IMR-90 (cell line): ENCODE measurements around the gene NELL1. TPM values are rescaled to one million over a fixed set of nuclear protein-coding genes. Genes with fewer than 3 reads are reported as not detected.

ENCODE experiments used
- ATAC-seq: fragments of 200-7000 bp; cut with Tn5 transposase; 2 replicates; pipeline ENCODE4 v1.9.1; 2020; ENCODE audit warnings: low read depth, mild to moderate bottlenecking, moderate library complexity
- BruUV-seq: library from RNA; stranded (reverse); fragments of 400-500 nt; replicated peaks from 2 replicates; lab custom pipeline; 2021; lab: Mats Ljungman, UMichigan
- CTCF ChIA-PET: fragments of 300-600 bp; formaldehyde crosslinking; extraction: SDS; loops from one replicate; lab custom pipeline; 2021; ENCODE audit warnings: antibody characterized with exemption; lab: Yijun Ruan, JAX
- POLR2A ChIA-PET: fragments of 300-600 bp; sonication (Branson Sonifier 250); formaldehyde crosslinking; loops from one replicate; lab custom pipeline; 2022; ENCODE audit warnings: antibody characterized with exemption; ENCODE audit not compliant: unreplicated experiment; lab: Charles Lee
- DNase-seq: peaks from one replicate; pipeline ENCODE4 v3.0.0; 2013
- H2AFZ ChIP-seq: replicated peaks from 2 replicates; pipeline ENCODE3; 2013; ENCODE audit warnings: low read length, mild to moderate bottlenecking; ENCODE audit not compliant: poor library complexity
- H2AK5ac ChIP-seq: 2 replicates; pipeline ENCODE4 v1.6.1; 2013; ENCODE audit warnings: low read depth, low read length, inconsistent platforms
- H2AK9ac ChIP-seq: replicated peaks from 2 replicates; pipeline ENCODE3; 2013; ENCODE audit warnings: mild to moderate bottlenecking, low read depth, low read length, moderate library complexity; ENCODE audit not compliant: poor library complexity
- H2BK120ac ChIP-seq: 2 replicates; pipeline ENCODE4 v1.6.1; 2013; ENCODE audit warnings: low read depth, low read length, inconsistent platforms
- H2BK15ac ChIP-seq: 3 replicates; pipeline ENCODE4 v1.6.1; 2013; ENCODE audit warnings: low read depth, low read length, inconsistent platforms
- H2BK20ac ChIP-seq: 2 replicates; pipeline ENCODE4 v1.6.1; 2013; ENCODE audit warnings: low read depth, mild to moderate bottlenecking, inconsistent platforms, low read length, moderate library complexity
- H2BK5ac ChIP-seq: 2 replicates; pipeline ENCODE4 v1.6.1; 2013; ENCODE audit warnings: mild to moderate bottlenecking, low read depth, low read length, inconsistent platforms; ENCODE audit not compliant: poor library complexity, severe bottlenecking
- H3K14ac ChIP-seq: replicated peaks from 2 replicates; pipeline ENCODE4 v1.6.1; 2013; ENCODE audit warnings: low read depth, low read length, inconsistent platforms
- H3K18ac ChIP-seq: 2 replicates; pipeline ENCODE4 v1.6.1; 2013; ENCODE audit warnings: low read depth, low read length, control low read depth
- H3K23ac ChIP-seq: 2 replicates; pipeline ENCODE4 v1.6.1; 2013; ENCODE audit warnings: low read depth, low read length, inconsistent platforms
- H3K27ac ChIP-seq: 2 replicates; pipeline ENCODE4 v1.5.1; 2013; ENCODE audit warnings: mild to moderate bottlenecking, control low read depth, low read length; ENCODE audit not compliant: insufficient read depth
- H3K27me3 ChIP-seq: 2 replicates; pipeline ENCODE4 v1.6.1; 2013; ENCODE audit warnings: low read length; ENCODE audit not compliant: control insufficient read depth, insufficient read depth
- H3K36me3 ChIP-seq: 2 replicates; pipeline ENCODE4 v1.6.1; 2013; ENCODE audit warnings: low read length, mixed read lengths; ENCODE audit not compliant: control insufficient read depth, insufficient read depth
- H3K4ac ChIP-seq: 2 replicates; pipeline ENCODE4 v1.6.1; 2013; ENCODE audit warnings: low read depth, low read length, inconsistent platforms
- H3K4me1 ChIP-seq: 2 replicates; pipeline ENCODE4 v1.6.1; 2013; ENCODE audit warnings: low read length, mixed read lengths; ENCODE audit not compliant: control insufficient read depth, insufficient read depth
- H3K4me2 ChIP-seq: 2 replicates; pipeline ENCODE4 v1.6.1; 2013; ENCODE audit warnings: low read depth, mild to moderate bottlenecking, control low read depth, low read length, moderate library complexity
- H3K4me3 ChIP-seq: 2 replicates; pipeline ENCODE4 v1.5.1; 2013; ENCODE audit warnings: low read depth, mild to moderate bottlenecking, control low read depth, low read length, moderate library complexity; ENCODE audit not compliant: insufficient read depth
- H3K56ac ChIP-seq: 2 replicates; pipeline ENCODE4 v1.6.1; 2013; ENCODE audit warnings: low read length, inconsistent platforms; ENCODE audit not compliant: insufficient read depth; ENCODE audit errors: extremely low read depth
- H3K79me1 ChIP-seq, 2 experiments: 2 replicates each; pipeline ENCODE4 v1.6.1; 2013; ENCODE audit warnings: low read length in 2 of 2, inconsistent platforms in 1 of 2, low read depth in 1 of 2
- H3K9ac ChIP-seq: 2 replicates; pipeline ENCODE4 v1.6.1; 2013; ENCODE audit warnings: low read depth, low read length, control low read depth
- H3K9me1 ChIP-seq: 2 replicates; pipeline ENCODE4 v1.6.1; 2013; ENCODE audit warnings: low read length, inconsistent platforms; ENCODE audit not compliant: insufficient read depth
- H3K9me3 ChIP-seq: 2 replicates; pipeline ENCODE4 v1.6.1; 2013; ENCODE audit warnings: low read length; ENCODE audit not compliant: control insufficient read depth, insufficient read depth
- H4K20me1 ChIP-seq: 2 replicates; pipeline ENCODE4 v1.6.1; 2013; ENCODE audit warnings: low read length, inconsistent platforms; ENCODE audit not compliant: insufficient read depth
- H4K5ac ChIP-seq: 2 replicates; pipeline ENCODE4 v1.6.1; 2013; ENCODE audit warnings: mild to moderate bottlenecking, low read depth, low read length, control low read depth
- H4K8ac ChIP-seq, 2 experiments: 2 replicates each; pipeline ENCODE4 v1.6.1; 2013; ENCODE audit warnings: low read depth in 2 of 2, low read length in 2 of 2, control low read depth in 1 of 2, inconsistent platforms in 1 of 2
- H4K91ac ChIP-seq: 2 replicates; pipeline ENCODE4 v1.6.1; 2013; ENCODE audit warnings: low read depth, low read length, inconsistent platforms; ENCODE audit not compliant: insufficient read depth
- BHLHE40 ChIP-seq: fragments of 150-350 bp; IDR thresholded peaks from 2 replicates; pipeline ENCODE4 v1.6.1; 2016; ENCODE audit warnings: mild to moderate bottlenecking, low read depth, low read length
- CEBPB ChIP-seq: IDR thresholded peaks from 2 replicates; pipeline ENCODE4 v1.6.1; 2012; ENCODE audit warnings: low read depth, low read length, improper control_type of control experiment
- CHD1 ChIP-seq: IDR thresholded peaks from 2 replicates; pipeline ENCODE4 v1.6.1; 2012; ENCODE audit warnings: low read depth, low read length, improper control_type of control experiment
- CTCF ChIP-seq: conservative IDR thresholded peaks from 2 replicates; pipeline ENCODE4 v1.5.1; 2012; ENCODE audit warnings: mild to moderate bottlenecking, low read depth, low read length, improper control_type of control experiment
- ELK1 ChIP-seq: fragments of 150-350 bp; IDR thresholded peaks from 2 replicates; pipeline ENCODE4 v1.6.1; 2016; ENCODE audit warnings: low read depth, mild to moderate bottlenecking, low read length, moderate library complexity, borderline replicate concordance
- FOS ChIP-seq: fragments of 150-350 bp; IDR thresholded peaks from 2 replicates; pipeline ENCODE4 v1.6.1; 2016; ENCODE audit warnings: low read depth, low read length
- MAFK ChIP-seq: IDR thresholded peaks from 2 replicates; pipeline ENCODE4 v1.6.1; 2012; ENCODE audit warnings: low read depth, low read length, improper control_type of control experiment
- MAZ ChIP-seq: IDR thresholded peaks from 2 replicates; pipeline ENCODE4 v1.6.1; 2012; ENCODE audit warnings: low read depth, mild to moderate bottlenecking, low read length, improper control_type of control experiment, moderate library complexity, borderline replicate concordance
- MXI1 ChIP-seq: IDR thresholded peaks from 2 replicates; pipeline ENCODE4 v1.6.1; 2012; ENCODE audit warnings: low read depth, mild to moderate bottlenecking, low read length, moderate library complexity, borderline replicate concordance
- NFE2L2 ChIP-seq: fragments of 150-350 bp; IDR thresholded peaks from 2 replicates; pipeline ENCODE4 v1.6.1; 2016; ENCODE audit warnings: low read depth, mild to moderate bottlenecking, low read length
- POLR2A ChIP-seq: IDR thresholded peaks from 2 replicates; pipeline ENCODE4 v1.6.1; 2012; ENCODE audit warnings: mild to moderate bottlenecking, low read depth, low read length
- RAD21 ChIP-seq: IDR thresholded peaks from 2 replicates; pipeline ENCODE4 v1.6.1; 2012; ENCODE audit warnings: low read length, improper control_type of control experiment
- RCOR1 ChIP-seq: IDR thresholded peaks from 2 replicates; pipeline ENCODE4 v1.6.1; 2012; ENCODE audit warnings: mild to moderate bottlenecking, low read length, improper control_type of control experiment; ENCODE audit not compliant: insufficient replicate concordance
- RFX5 ChIP-seq: IDR thresholded peaks from 2 replicates; pipeline ENCODE4 v1.8.0; 2012; ENCODE audit warnings: low read depth, mild to moderate bottlenecking, low read length, moderate library complexity
- SMC3 ChIP-seq: fragments of 150-350 bp; IDR thresholded peaks from 2 replicates; pipeline ENCODE4 v1.6.1; 2016; ENCODE audit warnings: low read depth, mild to moderate bottlenecking, antibody characterized with exemption, low read length, moderate library complexity
- USF2 ChIP-seq: fragments of 150-350 bp; IDR thresholded peaks from 2 replicates; pipeline ENCODE4 v1.6.1; 2017; ENCODE audit warnings: mild to moderate bottlenecking, antibody characterized with exemption, low read length, low read depth
- WGBS, 2 experiments: methylation state at CpG; one replicate each; pipeline versions ENCODE4 v1.1.5 to v1.1.7; 2013; ENCODE audit warnings: missing lambda C conversion rate in 2 of 2; ENCODE audit not compliant: insufficient read length in 1 of 2; ENCODE audit errors: extremely low coverage in 2 of 2; 5-methylcytosine and 5-hydroxymethylcytosine counted together
- dilution Hi-C: fragments of 300-500 bp; cut with HindIII; formaldehyde crosslinking; loops from one replicate; pipeline ENCODE4 v1.14.3; 2018; ENCODE audit warnings: low sequenced_read_pairs; ENCODE audit not compliant: unreplicated experiment
- in situ Hi-C: fragments of 300-500 bp; cut with MboI; formaldehyde crosslinking; loops from 3 replicates; pipeline ENCODE4 v1.14.3; 2019; ENCODE audit warnings: low sequenced_read_pairs, inconsistent platforms, mixed read lengths
- intact Hi-C: fragments of 100-400 bp; cut with micrococcal nuclease; formaldehyde crosslinking; loops from 2 replicates; pipeline ENCODE4 v1.10.0; 2022
- polyA plus RNA-seq, 3 experiments: library from polyadenylated mRNA; depleted of rRNA; stranded (reverse); fragments of >200 nt; gene quantifications; 2 replicates each; pipeline ENCODE4 v1.2.3, GENCODE V29; 2012; ENCODE audit warnings: low replicate concordance in 1 of 3
- total RNA-seq: library from RNA; depleted of rRNA; stranded (reverse); fragments of >200 nt; gene quantifications from 2 replicates; pipeline ENCODE4 v1.2.3, GENCODE V29; 2012

NELL1 gene
- total and polyA plus RNA-seq, 2 of the 4 experiments (the other 2 are of a cell fraction), result not detected

GRCh38 chr11:21529187-21529586 is 859.8 kb downstream of the NELL1 start:
- intact Hi-C loops, result no loop called here
- H2BK15ac ChIP-seq, result no peak overlapping the region
- H3K56ac ChIP-seq, result no peak overlapping the region
- no peak overlapping the region for H3K18ac ChIP-seq
- H2AFZ ChIP-seq, result no peak overlapping the region
- no peak overlapping the region for H2AK5ac ChIP-seq
- no peak overlapping the region for H4K91ac ChIP-seq
- no peak overlapping the region for H2AK9ac ChIP-seq
- H3K4me2 ChIP-seq, result no peak overlapping the region
- H3K9me3 ChIP-seq, result peaks cover 6% of the 10 kb centered on the region
- no peak overlapping the region for H3K27ac ChIP-seq
- H3K4ac ChIP-seq, result no peak overlapping the region
- no peaks in the 10 kb centered on the region for H4K20me1 ChIP-seq
- no peak overlapping the region for H3K4me3 ChIP-seq
- H4K8ac ChIP-seq, result no peak overlapping the region
- no peaks in the 10 kb centered on the region for H3K36me3 ChIP-seq
- no peak overlapping the region for H3K23ac ChIP-seq
- H3K9me1 ChIP-seq, result no peaks in the 10 kb centered on the region
- in situ Hi-C loops, result no loop called here
- ChIA-PET CTCF (no interaction called here), POLR2A (no interaction called here)
- BruUV-seq, result no TSS peak
- TF ChIP-seq POLR2A (no peak), BHLHE40 (no peak), CEBPB (no peak), ELK1 (no peak), USF2 (no peak), RFX5 (no peak), MAZ (no peak), CHD1 (no peak), MAFK (no peak), NFE2L2 (no peak), SMC3 (no peak), CTCF (no peak), RCOR1 (no peak), MXI1 (no peak), RAD21 (no peak), FOS (no peak)
- dilution Hi-C loops, result no loop called here
- no peak overlapping the region for H3K14ac ChIP-seq
- H2BK5ac ChIP-seq, result no peak overlapping the region
- WGBS, 2 experiments, result no CpG with 5 or more reads among the region's 1 CpG
- no peak overlapping the region for H2BK20ac ChIP-seq
- no peak for DNase-seq
- H3K4me1 ChIP-seq, result no peaks in the 10 kb centered on the region
- no peaks in the 10 kb centered on the region for H3K79me1 ChIP-seq
- H4K5ac ChIP-seq, result no peak overlapping the region
- no peak overlapping the region for H3K9ac ChIP-seq
- no peaks in the 10 kb centered on the region for H3K27me3 ChIP-seq
- ATAC-seq, result no peak
- no peak overlapping the region for H2BK120ac ChIP-seq
